Loucy (cell line): ENCODE results near the gene TM9SF1.

Experiments used
- H2AFZ ChIP-seq: fragments of 200-600 bp; sonication (generic); 2 replicates; pipeline ENCODE4 v1.6.0; 2016; ENCODE audit warnings: antibody characterized with exemption, mild to moderate bottlenecking, low read length, moderate library complexity
- H3F3A ChIP-seq: fragments of 200-600 bp; 2 replicates; pipeline ENCODE4 v1.6.0; 2016; ENCODE audit warnings: antibody characterized with exemption, low read depth, mild to moderate bottlenecking
- H3K27me3 ChIP-seq: fragments of 200-600 bp; sonication (generic); 2 replicates; pipeline ENCODE4 v1.6.1; 2014; ENCODE audit warnings: low read length, mild to moderate bottlenecking; ENCODE audit not compliant: insufficient read depth, poor library complexity, severe bottlenecking
- H3K36me3 ChIP-seq: fragments of 200-600 bp; sonication (generic); 2 replicates; pipeline ENCODE4 v1.6.1; 2016; ENCODE audit warnings: low read length; ENCODE audit not compliant: insufficient read depth
- H3K4me1 ChIP-seq: fragments of 200-600 bp; sonication (generic); 2 replicates; pipeline ENCODE4 v1.5.1; 2014; ENCODE audit warnings: low read length, mild to moderate bottlenecking; ENCODE audit not compliant: insufficient read depth, poor library complexity, severe bottlenecking
- H3K4me2 ChIP-seq: fragments of 200-600 bp; sonication (generic); 2 replicates; pipeline ENCODE4 v1.6.0; 2014; ENCODE audit warnings: antibody characterized with exemption, low read length, low read depth, mild to moderate bottlenecking; ENCODE audit not compliant: poor library complexity, severe bottlenecking
- H3K4me3 ChIP-seq: fragments of 200-600 bp; sonication (generic); 2 replicates; pipeline ENCODE4 v1.5.1; 2014; ENCODE audit warnings: low read length, mild to moderate bottlenecking, mixed read lengths; ENCODE audit not compliant: poor library complexity, severe bottlenecking
- H3K79me2 ChIP-seq: fragments of 200-600 bp; sonication (generic); 2 replicates; pipeline ENCODE4 v1.6.1; 2014; ENCODE audit warnings: low read length; ENCODE audit not compliant: insufficient read depth
- H3K9ac ChIP-seq: fragments of 200-600 bp; sonication (generic); 2 replicates; pipeline ENCODE4 v1.6.0; 2014; ENCODE audit warnings: mild to moderate bottlenecking, low read depth, low read length, moderate library complexity; ENCODE audit not compliant: poor library complexity, severe bottlenecking
- H3K9me2 ChIP-seq: fragments of 200-600 bp; sonication (generic); replicated peaks from 2 replicates; pipeline ENCODE4 v1.6.1; 2016; ENCODE audit warnings: low read depth, low read length, mixed read lengths
- H3K9me3 ChIP-seq: fragments of 200-600 bp; sonication (generic); 2 replicates; pipeline ENCODE4 v1.6.1; 2014; ENCODE audit warnings: mild to moderate bottlenecking, antibody characterized with exemption, low read length, low read depth; ENCODE audit not compliant: insufficient read depth
- H4K20me1 ChIP-seq: fragments of 200-600 bp; sonication (generic); 2 replicates; pipeline ENCODE4 v1.6.0; 2014; ENCODE audit warnings: antibody characterized with exemption, low read length, mild to moderate bottlenecking; ENCODE audit not compliant: insufficient read depth, poor library complexity, severe bottlenecking
- CTCF ChIP-seq: fragments of 200-600 bp; sonication (generic); conservative IDR thresholded peaks from 2 replicates; pipeline ENCODE4 v1.5.1; 2014; ENCODE audit warnings: mild to moderate bottlenecking, antibody characterized with exemption, low read length
- EZH2phosphoT487 ChIP-seq: fragments of 200-600 bp; IDR thresholded peaks from 2 replicates; pipeline ENCODE4 v1.6.1; 2018; ENCODE audit warnings: antibody characterized with exemption, mild to moderate bottlenecking, moderate library complexity, borderline replicate concordance

Gene TM9SF1

GRCh38 chr14:24150567-24150966, 44.7 kb downstream of the TM9SF1 start:
- Histone ChIP-seq H3K9me3 (no peaks in the 10 kb centered on the region), H4K20me1 (peaks cover 26% of the 10 kb centered on the region), H3K79me2 (peaks cover 48% of the 10 kb centered on the region), H3F3A (0 out of 2 replicates have a peak, but pooled peaks cover 2% of the 10 kb centered on the region), H3K9ac (no peak overlapping the region), H2AFZ (no peak overlapping the region), H3K4me3 (no peak overlapping the region), H3K36me3 (peaks cover 38% of the 10 kb centered on the region; the same call in 1 of the 2 replicates), H3K27me3 (no peaks in the 10 kb centered on the region), H3K4me1 (peaks cover 20% of the 10 kb centered on the region), H3K4me2 (no peak overlapping the region), H3K9me2 (no peaks in the 10 kb centered on the region)
- no peak for TF ChIP-seq EZH2phosphoT487
- TF ChIP-seq CTCF = no peak

GRCh38 chr14:24150061-24150460, 45.2 kb downstream of the TM9SF1 start:
- Histone ChIP-seq H3F3A (0 out of 2 replicates have a peak, but pooled peaks cover 2% of the 10 kb centered on the region), H2AFZ (no peak overlapping the region), H3K27me3 (no peaks in the 10 kb centered on the region), H3K36me3 (peaks cover 33% of the 10 kb centered on the region; the same call in 1 of the 2 replicates), H3K9me3 (no peaks in the 10 kb centered on the region), H3K9ac (no peak overlapping the region), H3K4me2 (no peak overlapping the region), H3K79me2 (peaks cover 53% of the 10 kb centered on the region), H3K4me1 (peaks cover 25% of the 10 kb centered on the region), H3K9me2 (no peaks in the 10 kb centered on the region), H3K4me3 (no peak overlapping the region), H4K20me1 (peaks cover 29% of the 10 kb centered on the region)
- no peak for TF ChIP-seq EZH2phosphoT487
- TF ChIP-seq CTCF = no peak

GRCh38 chr14:24149302-24149969, 45.8 kb downstream of the TM9SF1 start:
- TF ChIP-seq EZH2phosphoT487 = no peak
- TF ChIP-seq CTCF = no peak
- Histone ChIP-seq H3K79me2 (peaks cover 59% of the 10 kb centered on the region), H3K9me2 (no peaks in the 10 kb centered on the region), H3K9ac (no peak overlapping the region), H3F3A (0 out of 2 replicates have a peak, but pooled peaks cover 2% of the 10 kb centered on the region), H3K4me2 (peak overlapping the region; percentile 19), H3K36me3 (peaks cover 27% of the 10 kb centered on the region; the same call in 1 of the 2 replicates), H4K20me1 (peaks cover 29% of the 10 kb centered on the region), H3K9me3 (no peaks in the 10 kb centered on the region), H3K4me1 (peaks cover 30% of the 10 kb centered on the region), H3K4me3 (no peak overlapping the region), H2AFZ (no peak overlapping the region), H3K27me3 (no peaks in the 10 kb centered on the region)
